Measurements from ENCODE around the gene NOL9.

NOL9 gene

DNA sequence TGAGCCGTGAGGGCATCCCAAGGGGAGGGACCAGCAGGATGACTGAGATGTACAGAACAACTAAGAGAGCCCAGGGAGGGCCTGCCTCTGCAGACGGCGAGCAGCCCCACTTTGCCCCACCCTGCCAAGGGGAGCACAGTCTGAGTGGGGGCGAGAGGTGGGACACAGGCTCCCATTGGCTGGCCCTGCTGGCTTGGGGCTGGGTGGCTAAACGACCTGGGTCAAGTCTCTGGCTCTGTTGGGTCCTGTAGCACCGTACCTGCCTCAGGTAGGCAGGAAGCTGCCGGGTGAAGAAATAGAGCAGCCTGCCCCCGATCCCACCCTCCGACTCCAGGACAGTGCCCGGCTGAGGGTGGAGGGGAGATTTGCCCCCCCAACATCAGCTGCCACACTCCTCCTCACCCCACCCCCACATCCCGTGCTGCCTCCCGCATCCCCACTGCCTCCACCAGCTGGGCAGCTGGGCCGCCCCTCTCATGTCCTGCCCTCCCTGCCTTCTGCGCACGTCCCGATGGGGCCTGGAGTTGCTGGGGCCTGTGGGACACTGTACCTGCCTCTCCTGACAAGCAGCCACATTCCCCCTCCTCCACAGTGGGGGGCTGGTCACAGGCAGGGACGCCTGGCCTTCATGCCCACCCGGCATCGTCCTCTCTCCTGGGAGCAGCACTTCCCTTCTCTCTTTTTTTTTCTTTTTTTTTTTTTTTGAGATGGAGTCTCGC lies 50.3 kb downstream of the NOL9 start:
- no peak for DNase-seq
- H3K36me3 ChIP-seq (ENCODE audit: control insufficient read depth in 1 of 2, insufficient read depth in 2 of 2, low read depth in 1 of 2, low read length in 2 of 2) = no peaks in the 10 kb centered on the region
- H2BK12ac ChIP-seq (ENCODE audit: low read length in 2 of 2) = no peak overlapping the region
- H2BK120ac ChIP-seq (ENCODE audit: low read depth, low read length) = no peak overlapping the region
- no peak overlapping the region for H2BK5ac ChIP-seq (ENCODE audit: low read depth, low read length, poor library complexity, severe bottlenecking)
- H3K27me3 ChIP-seq (ENCODE audit: control insufficient read depth in 1 of 2, insufficient read depth in 1 of 2, low read length in 2 of 2) = peaks cover 0 to 40% of the 10 kb centered on the region in 2 experiments
- H3K4ac ChIP-seq (ENCODE audit: low read depth in 1 of 2, low read length in 2 of 2) = no peak overlapping the region
- H3K9ac ChIP-seq (ENCODE audit: low read length) = no peak overlapping the region
- no peak overlapping the region for H4K8ac ChIP-seq (ENCODE audit: low read length)
- peaks cover 8% of the 10 kb centered on the region for H3K4me1 ChIP-seq (ENCODE audit: control insufficient read depth, insufficient read depth, low read depth, low read length)
- H2AK5ac ChIP-seq (ENCODE audit: low read length, severe bottlenecking) = no peak overlapping the region
- no peaks in the 10 kb centered on the region for H3K9me3 ChIP-seq (ENCODE audit: control insufficient read depth, low read length)
- H3K4me2 ChIP-seq (ENCODE audit: low read length, poor library complexity, severe bottlenecking) = no peak overlapping the region
- H3K79me1 ChIP-seq (replicated peaks; ENCODE audit: low read length, poor library complexity, severe bottlenecking) = no peaks in the 10 kb centered on the region
- H3K4me3 ChIP-seq (ENCODE audit: insufficient read depth in 1 of 2, low read depth in 1 of 2, low read length in 2 of 2) = no peak overlapping the region
- WGBS = 84% methylated on average over 20 of the region's 20 CpGs
- no peak overlapping the region for H3K18ac ChIP-seq (ENCODE audit: low read depth in 1 of 2, low read length in 2 of 2)
- no peak overlapping the region for H2AFZ ChIP-seq (ENCODE audit: low read depth, low read length)
- no peak overlapping the region for H3K23ac ChIP-seq (ENCODE audit: low read length in 2 of 2)
- H2BK15ac ChIP-seq (ENCODE audit: low read depth, poor library complexity, severe bottlenecking) = no peak overlapping the region
- no peak overlapping the region for H4K91ac ChIP-seq (ENCODE audit: low read length)
- H3K27ac ChIP-seq (ENCODE audit: low read length, poor library complexity, severe bottlenecking) = no peak overlapping the region
- no peak overlapping the region for H3K14ac ChIP-seq (ENCODE audit: low read length in 2 of 2)

DNA sequence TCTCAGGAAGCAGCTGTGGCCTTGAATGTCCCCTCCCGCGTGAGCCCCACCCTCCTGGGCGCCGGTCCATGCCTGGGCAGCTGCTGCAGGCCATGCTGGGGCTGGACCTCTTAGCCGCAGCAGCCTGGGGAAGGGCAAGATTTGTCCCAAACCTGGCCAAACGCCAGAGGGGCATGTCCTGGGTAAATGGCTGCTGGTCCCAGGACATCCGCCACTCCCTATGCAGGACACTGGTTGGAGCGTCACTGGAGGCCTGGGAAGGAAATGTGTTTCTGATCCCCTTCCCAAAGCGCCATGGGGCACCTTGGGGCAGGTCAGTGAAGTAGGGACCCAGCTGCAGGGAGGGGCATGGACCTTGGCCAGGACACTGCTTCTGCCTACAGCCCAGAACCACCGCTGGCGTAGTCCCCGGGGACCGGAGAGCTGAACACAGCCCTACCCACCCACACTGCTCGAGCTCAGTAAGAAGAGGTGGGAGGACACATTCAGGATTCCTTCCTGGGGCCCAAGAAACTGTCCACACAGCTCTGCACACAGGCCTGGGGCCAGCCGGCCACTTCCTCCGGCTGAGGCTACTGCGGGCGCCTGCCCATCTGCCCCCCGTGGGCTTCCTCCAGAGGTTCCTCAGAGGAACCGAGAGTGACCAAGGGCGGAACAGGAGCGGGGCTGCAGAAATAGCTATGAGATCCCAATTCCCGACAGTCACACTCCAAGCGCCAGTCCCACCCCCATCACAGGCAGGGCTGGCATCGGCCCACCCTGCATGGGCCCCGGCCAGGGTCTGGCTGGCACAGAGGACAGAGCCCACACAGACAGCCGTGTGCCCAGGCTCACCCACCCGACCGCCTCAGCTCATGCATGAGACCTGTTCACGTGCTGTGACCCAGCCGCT lies 52.1 kb downstream of the NOL9 start:
- Histone ChIP-seq H2AK5ac (ENCODE audit: low read length, severe bottlenecking) (no peak overlapping the region), H3K36me3 (ENCODE audit: control insufficient read depth in 1 of 2, insufficient read depth in 2 of 2, low read depth in 1 of 2, low read length in 2 of 2) (no peaks in the 10 kb centered on the region), H3K4me1 (ENCODE audit: control insufficient read depth, insufficient read depth, low read depth, low read length) (peaks cover 12% of the 10 kb centered on the region), H3K9me3 (ENCODE audit: control insufficient read depth, low read length) (no peaks in the 10 kb centered on the region), H3K18ac (ENCODE audit: low read depth in 1 of 2, low read length in 2 of 2) (no peak overlapping the region), H4K91ac (ENCODE audit: low read length) (no peak overlapping the region), H3K27ac (ENCODE audit: low read length, poor library complexity, severe bottlenecking) (no peak overlapping the region), H3K9ac (ENCODE audit: low read length) (no peak overlapping the region), H4K8ac (ENCODE audit: low read length) (no peak overlapping the region), H3K4ac (ENCODE audit: low read depth in 1 of 2, low read length in 2 of 2) (peak overlapping the region in 1 of 2 experiments; percentile 46), H2BK12ac (ENCODE audit: low read length in 2 of 2) (no peak overlapping the region), H2BK5ac (ENCODE audit: low read depth, low read length, poor library complexity, severe bottlenecking) (no peak overlapping the region), H2BK120ac (ENCODE audit: low read depth, low read length) (no peak overlapping the region), H2BK15ac (ENCODE audit: low read depth, poor library complexity, severe bottlenecking) (no peak overlapping the region), H3K14ac (ENCODE audit: low read length in 2 of 2) (no peak overlapping the region), H3K4me3 (ENCODE audit: insufficient read depth in 1 of 2, low read depth in 1 of 2, low read length in 2 of 2) (no peak overlapping the region), H3K27me3 (ENCODE audit: control insufficient read depth in 1 of 2, insufficient read depth in 1 of 2, low read length in 2 of 2) (peaks cover 0 to 33% of the 10 kb centered on the region in 2 experiments), H2AFZ (ENCODE audit: low read depth, low read length) (no peak overlapping the region), H3K79me1 (replicated peaks; ENCODE audit: low read length, poor library complexity, severe bottlenecking) (no peaks in the 10 kb centered on the region), H3K4me2 (ENCODE audit: low read length, poor library complexity, severe bottlenecking) (no peak overlapping the region), H3K23ac (ENCODE audit: low read length in 2 of 2) (no peak overlapping the region)
- DNase-seq = no peak
- WGBS = 93% methylated on average over 31 of the region's 31 CpGs

DNA sequence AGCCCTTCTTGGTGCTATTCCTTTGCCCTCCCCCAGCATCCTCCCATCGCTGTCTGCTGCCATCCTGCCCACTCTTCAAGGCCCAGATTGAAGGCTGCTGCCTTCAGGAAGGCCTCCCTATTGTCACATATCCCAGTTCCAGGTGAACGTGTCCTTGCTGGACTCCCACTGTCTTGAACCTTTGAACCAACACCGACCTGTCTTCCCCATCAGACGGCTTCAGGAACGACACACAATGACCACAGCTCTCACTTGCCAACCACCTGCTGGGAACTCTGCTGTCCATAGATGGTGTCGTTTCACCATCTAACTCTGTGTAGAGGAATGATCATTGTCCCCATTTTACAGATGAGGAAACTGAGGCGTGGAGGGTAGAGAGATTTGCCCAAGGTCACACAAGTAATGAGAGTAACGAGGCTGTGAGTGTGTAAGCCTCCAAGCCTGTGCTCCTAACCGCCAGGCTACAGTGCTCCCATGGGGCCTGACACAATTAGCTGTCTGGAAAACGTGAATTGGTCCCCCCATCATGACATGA lies 53.0 kb downstream of the NOL9 start:
- H3K9me3 ChIP-seq (ENCODE audit: control insufficient read depth, low read length) = no peaks in the 10 kb centered on the region
- H2BK12ac ChIP-seq (ENCODE audit: low read length in 2 of 2) = no peak overlapping the region
- H4K91ac ChIP-seq (ENCODE audit: low read length) = no peak overlapping the region
- no peak overlapping the region for H2BK5ac ChIP-seq (ENCODE audit: low read depth, low read length, poor library complexity, severe bottlenecking)
- H3K14ac ChIP-seq (ENCODE audit: low read length in 2 of 2) = no peak overlapping the region
- H3K27ac ChIP-seq (ENCODE audit: low read length, poor library complexity, severe bottlenecking) = no peak overlapping the region
- no peak overlapping the region for H3K18ac ChIP-seq (ENCODE audit: low read depth in 1 of 2, low read length in 2 of 2)
- no peak overlapping the region for H2AFZ ChIP-seq (ENCODE audit: low read depth, low read length)
- whole genome bisulfite sequencing = 73% methylated on average over 9 of the region's 10 CpGs
- H2BK120ac ChIP-seq (ENCODE audit: low read depth, low read length) = no peak overlapping the region
- H3K9ac ChIP-seq (ENCODE audit: low read length) = no peak overlapping the region
- H3K4me3 ChIP-seq (ENCODE audit: insufficient read depth in 1 of 2, low read depth in 1 of 2, low read length in 2 of 2) = no peak overlapping the region
- peaks cover 12% of the 10 kb centered on the region for H3K4me1 ChIP-seq (ENCODE audit: control insufficient read depth, insufficient read depth, low read depth, low read length)
- no peak overlapping the region for H2AK5ac ChIP-seq (ENCODE audit: low read length, severe bottlenecking)
- no peak for DNase-seq
- H3K79me1 ChIP-seq (replicated peaks; ENCODE audit: low read length, poor library complexity, severe bottlenecking) = peaks cover 3% of the 10 kb centered on the region
- no peak overlapping the region for H3K4ac ChIP-seq (ENCODE audit: low read depth in 1 of 2, low read length in 2 of 2)
- H3K23ac ChIP-seq (ENCODE audit: low read length in 2 of 2) = no peak overlapping the region
- H3K27me3 ChIP-seq (ENCODE audit: control insufficient read depth in 1 of 2, insufficient read depth in 1 of 2, low read length in 2 of 2) = peaks cover 0 to 25% of the 10 kb centered on the region in 2 experiments
- H2BK15ac ChIP-seq (ENCODE audit: low read depth, poor library complexity, severe bottlenecking) = no peak overlapping the region
- no peak overlapping the region for H4K8ac ChIP-seq (ENCODE audit: low read length)
- no peaks in the 10 kb centered on the region for H3K36me3 ChIP-seq (ENCODE audit: control insufficient read depth in 1 of 2, insufficient read depth in 2 of 2, low read depth in 1 of 2, low read length in 2 of 2)
- H3K4me2 ChIP-seq (ENCODE audit: low read length, poor library complexity, severe bottlenecking) = no peak overlapping the region
